Measurements from ENCODE around the gene GM2A.

DNA sequence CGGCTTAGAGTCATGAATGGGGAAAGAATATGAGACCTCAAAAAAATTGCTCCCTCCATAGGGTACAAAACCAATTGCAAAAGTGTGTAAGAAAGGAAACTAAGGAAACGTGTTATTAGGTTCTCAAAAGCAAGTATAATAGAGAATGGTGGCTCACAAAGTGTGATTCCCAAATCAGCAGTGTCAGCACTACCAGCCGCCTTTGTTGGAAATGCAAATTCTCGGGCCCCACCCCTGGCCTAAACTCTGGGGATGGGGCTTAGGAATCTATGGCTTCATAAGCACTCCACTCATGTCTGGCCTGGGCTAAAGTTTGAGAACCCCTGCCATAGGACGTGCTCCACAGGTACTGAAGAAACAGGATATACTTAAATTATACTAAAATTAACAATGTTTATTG lies 27.5 kb upstream of the GM2A start:
- TF ChIP-seq, protein P1, sequence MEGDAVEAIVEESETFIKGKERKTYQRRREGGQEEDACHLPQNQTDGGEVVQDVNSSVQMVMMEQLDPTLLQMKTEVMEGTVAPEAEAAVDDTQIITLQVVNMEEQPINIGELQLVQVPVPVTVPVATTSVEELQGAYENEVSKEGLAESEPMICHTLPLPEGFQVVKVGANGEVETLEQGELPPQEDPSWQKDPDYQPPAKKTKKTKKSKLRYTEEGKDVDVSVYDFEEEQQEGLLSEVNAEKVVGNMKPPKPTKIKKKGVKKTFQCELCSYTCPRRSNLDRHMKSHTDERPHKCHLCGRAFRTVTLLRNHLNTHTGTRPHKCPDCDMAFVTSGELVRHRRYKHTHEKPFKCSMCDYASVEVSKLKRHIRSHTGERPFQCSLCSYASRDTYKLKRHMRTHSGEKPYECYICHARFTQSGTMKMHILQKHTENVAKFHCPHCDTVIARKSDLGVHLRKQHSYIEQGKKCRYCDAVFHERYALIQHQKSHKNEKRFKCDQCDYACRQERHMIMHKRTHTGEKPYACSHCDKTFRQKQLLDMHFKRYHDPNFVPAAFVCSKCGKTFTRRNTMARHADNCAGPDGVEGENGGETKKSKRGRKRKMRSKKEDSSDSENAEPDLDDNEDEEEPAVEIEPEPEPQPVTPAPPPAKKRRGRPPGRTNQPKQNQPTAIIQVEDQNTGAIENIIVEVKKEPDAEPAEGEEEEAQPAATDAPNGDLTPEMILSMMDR (IDR thresholded peaks at IDR 0.05; ENCODE audit: low read depth, low read length, poor library complexity, severe bottlenecking), result no peak
- TF ChIP-seq EZH2phosphoT487 (IDR thresholded peaks at IDR 0.05; ENCODE audit: borderline replicate concordance, low read length), result no peak

Data from DOHH2 (cell line).